Measurements from ENCODE around the gene ZNF711. TPM values are rescaled to one million over a fixed set of nuclear protein-coding genes. Genes with fewer than 3 reads are reported as not detected.
"Not testable (repeated sequence)": the region's sequence is repeated elsewhere in the genome, so short reads cannot be mapped to it uniquely, and the experiment has no call there.

The ZNF711 gene
- total RNA-seq, 1 experiment from 2014 or later, result 8.0 TPM

- intact Hi-C loops (cut with micrococcal nuclease; ENCODE audit: unreplicated experiment), result no loop called here
- Mint-ChIP-seq H3K9me3 (ENCODE audit: low read depth, unreplicated experiment) (no peaks in the 10 kb centered on the region), H3K36me3 (ENCODE audit: insufficient read depth, unreplicated experiment) (peaks cover 19% of the 10 kb centered on the region), H3K4me3 (ENCODE audit: low read depth, unreplicated experiment) (peak overlapping the region; percentile 93), H3K27me3 (ENCODE audit: unreplicated experiment) (no peaks in the 10 kb centered on the region), H3K27ac (ENCODE audit: unreplicated experiment) (peak overlapping the region; percentile 78), H3K4me1 (ENCODE audit: low read depth, unreplicated experiment) (peaks cover 9% of the 10 kb centered on the region)
- DNase-seq, result peak; percentile 3
- no peak for TF ChIP-seq CTCF (IDR thresholded peaks at IDR 0.05; ENCODE audit: unreplicated experiment)
- CTCF ChIA-PET, result no interaction called here
- BruUV-seq (replicated peaks), result no TSS peak
Measured at GRCh38 chrX:85244450-85245211, 840 bp downstream of the ZNF711 start.

GRCh38 chrX:85285286-85285685, 41.5 kb downstream of the ZNF711 start:
- DNase-seq; intact Hi-C loops (cut with micrococcal nuclease; ENCODE audit: unreplicated experiment); H3K27ac Mint-ChIP-seq (ENCODE audit: unreplicated experiment); BruUV-seq (replicated peaks); H3K4me3 Mint-ChIP-seq (ENCODE audit: low read depth, unreplicated experiment); CTCF ChIA-PET; H3K27me3 Mint-ChIP-seq (ENCODE audit: unreplicated experiment); H3K4me1 Mint-ChIP-seq (ENCODE audit: low read depth, unreplicated experiment); H3K36me3 Mint-ChIP-seq (ENCODE audit: insufficient read depth, unreplicated experiment); H3K9me3 Mint-ChIP-seq (ENCODE audit: low read depth, unreplicated experiment): not testable (repeated sequence)

GRCh38 chrX:85288992-85289723, 45.4 kb downstream of the ZNF711 start:
- DNase-seq, result no peak
- Mint-ChIP-seq H3K4me1 (ENCODE audit: low read depth, unreplicated experiment) (no peaks in the 10 kb centered on the region), H3K9me3 (ENCODE audit: low read depth, unreplicated experiment) (peaks cover 2% of the 10 kb centered on the region), H3K36me3 (ENCODE audit: insufficient read depth, unreplicated experiment) (peaks cover 5% of the 10 kb centered on the region), H3K27ac (ENCODE audit: unreplicated experiment) (no peak overlapping the region), H3K27me3 (ENCODE audit: unreplicated experiment) (no peaks in the 10 kb centered on the region), H3K4me3 (ENCODE audit: low read depth, unreplicated experiment) (no peak overlapping the region)
- BruUV-seq (replicated peaks), result no TSS peak
- TF ChIP-seq CTCF (IDR thresholded peaks at IDR 0.05; ENCODE audit: unreplicated experiment), result no peak
- intact Hi-C loops (cut with micrococcal nuclease; ENCODE audit: unreplicated experiment), result no loop called here
- CTCF ChIA-PET, result no interaction called here

GRCh38 chrX:85303544-85303943, 59.8 kb downstream of the ZNF711 start:
- no TSS peak for BruUV-seq (replicated peaks)
- CTCF ChIA-PET, result no interaction called here
- Mint-ChIP-seq H3K27ac (ENCODE audit: unreplicated experiment) (no peak overlapping the region), H3K36me3 (ENCODE audit: insufficient read depth, unreplicated experiment) (no peaks in the 10 kb centered on the region), H3K27me3 (ENCODE audit: unreplicated experiment) (no peaks in the 10 kb centered on the region), H3K4me3 (ENCODE audit: low read depth, unreplicated experiment) (no peak overlapping the region), H3K9me3 (ENCODE audit: low read depth, unreplicated experiment) (no peaks in the 10 kb centered on the region), H3K4me1 (ENCODE audit: low read depth, unreplicated experiment) (no peaks in the 10 kb centered on the region)
- no peak for DNase-seq
- no peak for TF ChIP-seq CTCF (IDR thresholded peaks at IDR 0.05; ENCODE audit: unreplicated experiment)
- intact Hi-C loops (cut with micrococcal nuclease; ENCODE audit: unreplicated experiment), result no loop called here

GRCh38 chrX:85309717-85310116, 65.9 kb downstream of the ZNF711 start:
- intact Hi-C loops (cut with micrococcal nuclease; ENCODE audit: unreplicated experiment), result no loop called here

GRCh38 chrX:85311348-85311747, 67.6 kb downstream of the ZNF711 start:
- H3K9me3 Mint-ChIP-seq (ENCODE audit: low read depth, unreplicated experiment); H3K27ac Mint-ChIP-seq (ENCODE audit: unreplicated experiment); BruUV-seq (replicated peaks); DNase-seq; CTCF ChIA-PET; H3K36me3 Mint-ChIP-seq (ENCODE audit: insufficient read depth, unreplicated experiment); H3K4me3 Mint-ChIP-seq (ENCODE audit: low read depth, unreplicated experiment); H3K27me3 Mint-ChIP-seq (ENCODE audit: unreplicated experiment); intact Hi-C loops (cut with micrococcal nuclease; ENCODE audit: unreplicated experiment); H3K4me1 Mint-ChIP-seq (ENCODE audit: low read depth, unreplicated experiment): not testable (repeated sequence)

More at GRCh38 chrX:85309717-85310116, 65.9 kb downstream of the ZNF711 start:
- Mint-ChIP-seq H3K27ac (ENCODE audit: unreplicated experiment) (no peak overlapping the region), H3K36me3 (ENCODE audit: insufficient read depth, unreplicated experiment) (no peaks in the 10 kb centered on the region), H3K27me3 (ENCODE audit: unreplicated experiment) (no peaks in the 10 kb centered on the region), H3K4me3 (ENCODE audit: low read depth, unreplicated experiment) (no peak overlapping the region), H3K4me1 (ENCODE audit: low read depth, unreplicated experiment) (no peaks in the 10 kb centered on the region), H3K9me3 (ENCODE audit: low read depth, unreplicated experiment) (no peaks in the 10 kb centered on the region)
- BruUV-seq (replicated peaks), result no TSS peak
- TF ChIP-seq CTCF (IDR thresholded peaks at IDR 0.05; ENCODE audit: unreplicated experiment), result peak; percentile 35
- CTCF ChIA-PET, result no interaction called here
- DNase-seq, result no peak
